ENCODE measurements around the gene OIP5.
"Not testable (repeated sequence)": the region's sequence is repeated elsewhere in the genome, so short reads cannot be mapped to it uniquely, and the experiment has no call there.

OIP5 gene

DNA sequence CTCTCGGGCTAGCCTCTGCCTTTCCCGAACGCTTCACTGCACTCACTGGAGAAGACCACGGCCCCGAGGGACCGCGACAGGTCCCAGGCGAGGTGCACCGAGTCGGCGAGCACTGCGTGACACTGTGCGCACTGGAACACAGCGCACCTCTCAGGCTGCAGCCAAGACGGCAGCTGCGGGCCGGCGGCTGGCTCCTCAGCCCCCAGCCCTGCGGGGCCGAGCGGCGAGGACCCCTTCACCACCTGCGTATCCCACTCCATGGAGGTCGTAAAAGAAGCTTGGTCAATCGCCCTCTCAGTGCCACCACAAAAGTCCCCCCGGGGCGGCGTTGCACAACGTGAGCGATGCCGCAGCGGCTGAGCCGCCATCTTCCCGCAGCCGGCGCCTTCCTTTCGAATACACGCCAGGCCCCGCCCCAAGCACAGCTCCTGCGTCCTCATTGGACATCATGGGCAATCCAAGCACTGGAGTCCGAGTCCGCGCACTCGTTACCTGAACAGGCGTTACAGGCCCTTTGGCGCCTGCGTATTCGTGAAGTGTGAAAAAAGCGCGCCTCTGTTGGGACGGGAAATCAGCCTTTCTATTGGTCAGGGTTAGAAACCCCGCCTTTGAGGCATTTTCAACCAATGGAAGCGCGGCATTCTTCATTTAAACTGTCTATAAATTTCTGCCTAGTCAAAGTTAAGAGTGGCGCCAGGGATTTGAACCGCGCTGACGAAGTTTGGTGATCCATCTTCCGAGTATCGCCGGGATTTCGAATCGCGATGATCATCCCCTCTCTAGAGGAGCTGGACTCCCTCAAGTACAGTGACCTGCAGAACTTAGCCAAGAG lies at the start of gene OIP5, which contains the start of gene NUSAP1:
Gene OIP5, minus strand, starts transcription at position 398 of the 832 bp plus-strand sequence. Its CDS starts 30 bp downstream, at position 368.
Gene NUSAP1, plus strand, starts transcription at position 688 of the 832 bp plus-strand sequence. Its CDS starts 77 bp downstream, at position 765.
- DNase-seq = peak; percentile 99

DNA sequence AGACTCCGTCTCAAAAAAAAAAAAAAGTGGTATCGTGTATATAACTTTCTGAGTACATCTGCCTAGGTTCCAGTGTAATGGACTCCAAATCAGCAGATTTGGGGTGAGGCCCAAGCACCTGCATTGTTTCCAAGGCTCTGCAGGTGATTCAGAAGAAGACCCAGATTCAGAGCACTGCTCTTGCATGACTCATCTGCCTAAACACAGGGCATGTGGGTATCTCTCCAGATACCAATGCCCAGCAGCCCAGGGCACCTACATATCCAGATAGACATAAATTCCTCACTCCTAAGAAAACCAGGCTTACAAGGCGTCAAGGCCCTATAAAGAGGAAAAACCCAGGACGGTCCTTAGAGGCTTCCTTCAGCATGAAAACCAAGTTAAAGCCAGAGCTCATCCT lies 45.6 kb upstream of the OIP5 start:
- no peak for DNase-seq

DNA sequence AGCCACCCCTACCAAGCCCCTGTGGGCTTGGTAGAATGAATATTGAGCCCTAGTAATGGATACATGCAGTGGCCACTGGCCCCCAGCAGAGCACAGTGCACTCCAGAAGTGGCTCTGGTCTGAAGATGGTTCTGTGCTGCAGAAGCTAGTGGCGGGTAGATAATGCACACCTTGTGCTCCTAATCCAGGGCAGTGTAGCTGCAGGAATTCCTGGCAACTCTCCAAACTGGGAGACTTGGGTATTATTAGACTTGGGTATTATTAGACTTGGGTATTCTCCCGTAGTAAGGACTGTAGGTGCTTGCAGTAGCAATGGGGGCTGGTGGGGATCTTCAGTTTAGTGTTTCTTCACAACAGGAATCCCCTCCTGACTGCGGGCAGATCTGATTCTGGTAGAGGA lies 35.0 kb upstream of the OIP5 start:
- no peak for DNase-seq

DNA sequence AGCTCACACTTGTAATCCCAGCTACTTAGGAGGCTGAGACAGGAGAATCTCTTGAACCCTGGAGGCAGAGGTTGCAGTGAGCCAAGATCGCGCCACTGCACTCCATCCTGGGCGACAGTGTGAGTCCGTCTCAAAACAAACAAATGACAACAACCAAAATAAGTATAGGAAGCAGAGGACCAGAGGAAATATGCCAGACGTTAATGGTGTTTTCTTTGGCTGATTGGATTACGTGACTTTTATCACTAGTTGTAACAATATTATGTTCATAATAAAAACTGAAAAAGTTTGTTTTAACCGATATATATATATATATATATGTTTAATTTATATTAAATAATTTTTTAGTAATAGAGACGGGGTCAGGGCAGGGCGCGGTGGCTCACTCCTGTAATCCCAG lies 22.0 kb upstream of the OIP5 start:
- no peak for DNase-seq

DNA sequence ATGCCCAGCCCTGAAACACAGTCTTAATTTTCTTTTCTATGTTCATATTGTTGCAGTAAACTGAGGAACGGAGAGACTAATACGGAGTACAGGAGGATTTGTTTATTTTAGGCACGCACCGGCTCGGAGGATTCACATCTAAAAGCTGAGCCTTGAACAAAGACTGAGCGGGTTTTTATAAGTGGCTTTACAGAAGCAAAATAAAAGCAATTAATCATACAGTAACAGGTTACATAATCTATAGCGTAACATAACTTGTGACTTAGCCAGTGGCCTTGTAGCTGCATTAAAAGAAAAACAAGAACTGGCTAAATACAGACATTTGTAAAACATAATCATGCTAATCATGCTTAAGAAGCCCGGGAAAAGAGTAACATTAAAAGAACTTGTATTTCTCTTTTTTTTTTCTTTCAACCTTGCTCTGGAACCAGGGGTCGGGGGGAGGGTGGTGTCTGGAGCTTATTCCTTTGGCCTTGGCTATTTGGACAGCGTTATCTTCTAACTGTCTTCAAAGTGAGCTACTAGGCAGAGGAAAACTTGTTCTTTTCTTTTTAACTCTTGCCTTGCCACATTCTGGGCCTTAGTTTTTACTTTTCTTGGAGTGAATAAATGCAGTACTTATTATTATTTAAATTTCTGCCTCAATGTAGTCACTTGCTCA lies 17.8 kb upstream of the OIP5 start:
- DNase-seq = no peak

DNA sequence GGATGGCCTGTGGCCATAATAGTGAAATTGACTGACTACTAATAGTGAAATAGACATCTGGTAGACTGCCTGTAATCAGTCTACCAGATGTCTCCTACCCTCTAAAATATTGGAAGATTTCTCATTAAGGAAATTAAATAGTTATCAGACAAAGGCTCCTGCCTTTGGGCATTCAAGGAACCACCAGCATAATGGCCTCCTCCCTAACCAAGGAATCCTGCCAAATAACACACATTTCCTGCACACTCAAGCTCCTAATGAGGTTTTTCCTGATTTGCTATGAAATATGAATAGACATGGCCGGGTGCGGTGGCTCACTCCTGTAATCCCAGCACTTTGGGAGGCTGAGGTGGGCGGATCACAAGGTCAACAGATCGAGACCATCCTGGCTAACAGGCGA lies 14.8 kb upstream of the OIP5 start:
- no peak for DNase-seq

DNA sequence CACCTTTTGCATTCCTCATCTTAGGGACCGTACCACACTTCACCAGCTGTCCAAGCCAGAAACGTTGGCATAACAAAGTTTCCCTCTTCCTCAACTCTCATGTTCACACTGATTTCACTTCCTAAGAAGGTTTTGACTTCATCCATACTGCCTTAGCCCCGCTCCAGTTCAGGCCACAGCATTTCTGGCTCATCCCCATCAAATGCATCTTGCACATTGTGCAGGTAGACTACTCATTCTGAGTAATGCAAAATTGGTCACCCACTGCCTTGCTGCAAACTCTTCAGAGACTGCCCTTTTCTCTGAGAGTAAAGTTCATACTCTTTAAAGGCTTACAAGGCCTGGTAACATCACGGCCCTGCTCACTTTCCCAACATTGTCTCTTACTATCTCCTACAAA lies 9.1 kb upstream of the OIP5 start:
- no peak for DNase-seq

DNA sequence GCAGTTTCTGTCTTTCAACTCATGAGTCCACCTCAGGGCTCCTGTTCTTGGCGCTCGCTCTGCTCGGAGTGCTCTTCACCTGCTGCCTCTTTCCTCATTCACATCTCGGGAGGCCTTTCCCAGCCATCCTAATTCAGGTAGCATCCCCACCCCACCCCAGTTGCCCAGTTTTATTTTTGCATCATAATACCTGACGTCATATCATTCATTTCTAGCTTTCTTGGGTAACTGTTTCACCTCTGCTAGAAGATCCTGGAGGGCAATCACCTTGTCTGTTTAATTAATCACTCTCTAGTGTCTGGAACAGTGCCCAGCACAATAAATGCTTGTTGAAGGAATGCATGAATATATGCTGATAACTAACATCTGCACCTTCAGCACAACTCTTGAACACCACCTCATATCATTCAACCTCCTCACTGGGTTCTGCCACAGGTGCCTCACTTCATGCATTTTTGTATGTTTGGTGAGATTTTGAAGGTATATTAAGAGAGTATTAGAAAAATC lies 7.9 kb upstream of the OIP5 start:
- DNase-seq = no peak

DNA sequence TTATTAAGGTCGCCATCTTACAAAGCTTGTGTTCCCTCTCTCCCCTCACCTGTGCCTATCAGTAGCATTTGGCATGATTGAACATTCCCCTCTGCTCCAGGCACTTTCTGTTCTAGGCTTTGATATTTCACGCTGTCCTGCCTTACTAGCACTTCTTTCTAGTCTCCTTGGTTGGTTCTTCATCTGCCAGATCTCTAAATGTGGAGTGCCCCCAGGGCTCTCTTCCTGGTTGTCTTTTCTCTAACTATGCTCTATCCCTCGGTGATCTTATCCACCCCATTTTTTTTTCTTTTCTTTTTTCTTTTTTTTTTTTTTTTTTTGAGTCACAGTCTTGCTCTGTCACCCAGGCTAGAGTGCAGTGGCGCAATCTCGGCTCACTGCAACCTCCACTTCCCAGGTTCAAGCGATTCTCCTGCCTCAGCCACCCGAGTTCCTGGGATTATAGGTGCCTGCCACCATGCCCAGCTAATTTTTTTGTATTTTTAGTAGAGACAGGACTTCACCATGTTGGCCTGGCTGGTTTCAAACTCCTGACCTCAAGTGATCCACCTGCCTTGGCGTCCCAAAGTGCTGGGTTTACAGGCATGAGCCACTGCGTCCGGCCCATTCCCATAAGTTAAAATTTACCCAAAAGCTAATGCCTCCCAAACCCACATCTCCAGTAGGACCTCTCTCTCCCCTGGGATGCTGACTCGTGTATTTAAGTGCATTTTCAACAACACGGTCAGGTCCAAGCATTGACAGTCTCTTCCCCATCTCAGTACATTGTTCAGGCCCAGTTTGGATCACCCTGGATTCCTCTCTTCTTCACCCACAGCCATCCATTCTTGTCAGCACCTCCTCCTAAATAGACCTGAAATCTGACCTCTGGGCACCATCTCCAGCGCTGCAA lies 5.5 kb upstream of the OIP5 start:
- DNase-seq = no peak

DNA sequence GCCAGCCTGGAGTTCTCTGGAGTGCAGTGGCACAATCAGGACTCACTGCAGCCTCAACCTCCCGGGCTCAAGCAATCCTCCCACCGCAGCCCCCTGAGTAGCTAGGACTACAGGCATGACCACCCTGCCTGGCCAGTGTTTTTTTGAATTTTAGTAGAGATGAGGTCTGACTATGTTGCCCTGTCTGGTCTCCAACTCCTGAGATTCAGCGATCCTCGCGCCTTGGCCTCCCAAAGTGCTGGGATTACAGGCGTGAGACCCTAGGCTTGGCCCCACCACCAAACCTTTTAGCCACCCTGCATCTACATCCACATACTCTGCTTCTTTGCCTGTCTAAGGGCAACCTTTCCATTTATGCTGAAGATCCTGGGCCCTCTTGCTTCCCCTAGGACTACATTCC lies 4.7 kb upstream of the OIP5 start:
- no peak for DNase-seq

DNA sequence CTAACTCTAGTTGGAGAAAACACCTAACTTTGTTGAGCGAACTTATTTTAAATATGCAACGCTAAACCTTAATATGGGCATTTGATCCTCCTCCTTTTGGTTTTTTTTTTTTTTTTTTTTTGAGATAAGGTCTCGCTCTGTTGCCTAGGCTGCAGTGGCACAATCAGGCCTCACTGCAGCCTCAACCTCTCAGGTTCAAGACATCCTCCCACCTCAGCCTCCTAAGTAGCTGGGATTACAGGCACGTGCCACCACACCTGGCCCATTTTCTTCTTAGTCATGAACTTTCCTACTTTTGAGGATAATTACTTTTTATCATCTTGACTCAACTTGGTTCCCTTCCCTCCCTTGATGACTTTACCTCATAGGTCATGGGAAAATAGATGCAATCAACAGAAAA lies 4.2 kb upstream of the OIP5 start:
- peak; percentile 2 for DNase-seq

DNA sequence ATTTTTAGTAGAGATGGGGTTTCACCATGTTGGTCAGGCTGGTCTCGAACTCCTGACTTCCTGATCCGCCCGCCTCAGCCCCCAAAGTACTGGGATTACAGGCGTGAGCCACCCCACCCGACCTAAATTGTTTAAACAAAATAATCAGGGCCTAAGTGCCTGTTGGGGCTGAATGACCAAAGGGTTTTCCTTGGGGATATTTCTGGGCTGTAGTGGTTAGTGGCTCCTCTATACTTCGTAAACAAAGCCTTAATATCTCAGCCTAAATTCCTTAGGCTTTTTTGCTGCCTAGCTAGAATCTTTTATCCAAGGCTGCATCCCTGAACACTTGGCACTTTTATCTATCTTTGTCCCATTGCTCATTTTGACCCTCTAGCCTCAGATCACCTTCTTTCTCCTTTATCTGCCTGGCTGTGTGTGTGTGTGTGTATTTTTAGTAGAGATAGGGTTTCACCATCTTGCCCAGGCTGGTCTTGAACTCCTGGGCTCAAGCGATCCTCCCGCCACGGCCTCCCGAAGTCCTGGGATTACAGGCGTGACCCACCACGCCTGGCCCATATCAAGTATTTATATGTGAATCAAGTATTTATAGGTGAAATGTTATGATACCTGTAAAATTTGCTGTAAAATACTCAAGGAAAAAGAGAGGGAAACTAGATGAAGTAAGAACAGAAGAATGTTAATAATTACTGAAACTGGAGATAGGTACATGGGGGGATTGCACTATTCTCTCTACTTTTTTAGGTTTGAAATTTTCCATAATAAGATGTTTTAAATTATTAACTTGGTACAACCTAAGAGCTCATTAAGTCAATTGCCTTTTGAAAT lies 2.1 kb upstream of the OIP5 start:
- DNase-seq = no peak

DNA sequence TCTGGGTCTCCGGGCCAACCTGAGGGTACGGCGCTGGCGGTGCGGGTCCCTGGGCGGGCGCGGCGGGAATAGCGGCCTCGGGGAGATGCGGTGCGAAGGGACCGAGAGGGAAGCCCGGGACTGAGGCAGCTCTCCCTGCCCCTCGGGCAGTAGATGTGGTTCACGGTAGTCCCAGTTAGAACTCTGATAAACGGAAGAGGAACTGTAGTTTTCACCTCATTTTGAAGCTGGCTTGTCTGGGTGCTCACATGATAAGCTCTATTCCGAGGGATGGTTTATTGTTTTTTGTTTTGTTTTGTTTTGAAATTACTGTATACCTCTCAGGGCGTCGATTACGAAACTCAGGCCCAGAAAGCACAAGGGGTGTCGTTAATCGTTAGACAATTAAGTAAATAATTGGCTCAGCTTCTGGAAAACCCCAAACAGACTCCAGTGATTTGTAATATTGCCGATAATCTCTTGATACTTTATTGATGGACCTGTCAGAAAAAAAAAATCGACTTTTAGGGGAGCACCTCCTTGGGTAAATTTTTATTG lies 703 bp upstream of the OIP5 start:
- DNase-seq = peak; percentile 41

DNA sequence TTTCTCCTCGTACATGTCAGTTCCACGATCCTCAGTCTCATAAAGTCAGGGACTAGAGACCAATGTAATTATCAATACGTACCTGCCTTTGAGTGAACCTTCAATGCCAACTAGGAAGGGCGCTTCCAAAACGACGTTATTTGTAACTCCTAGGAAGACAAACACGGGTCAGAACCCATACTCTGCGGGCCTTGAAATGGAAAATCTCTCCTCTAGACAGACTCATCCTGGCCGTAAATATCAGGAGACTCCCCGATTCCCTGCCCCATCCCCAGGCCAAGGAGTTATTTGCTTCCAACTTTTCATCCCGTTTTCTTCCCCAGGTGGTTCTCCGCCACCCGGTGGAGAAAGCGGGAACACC lies 578 bp downstream of the OIP5 start:
- no peak for DNase-seq

DNA sequence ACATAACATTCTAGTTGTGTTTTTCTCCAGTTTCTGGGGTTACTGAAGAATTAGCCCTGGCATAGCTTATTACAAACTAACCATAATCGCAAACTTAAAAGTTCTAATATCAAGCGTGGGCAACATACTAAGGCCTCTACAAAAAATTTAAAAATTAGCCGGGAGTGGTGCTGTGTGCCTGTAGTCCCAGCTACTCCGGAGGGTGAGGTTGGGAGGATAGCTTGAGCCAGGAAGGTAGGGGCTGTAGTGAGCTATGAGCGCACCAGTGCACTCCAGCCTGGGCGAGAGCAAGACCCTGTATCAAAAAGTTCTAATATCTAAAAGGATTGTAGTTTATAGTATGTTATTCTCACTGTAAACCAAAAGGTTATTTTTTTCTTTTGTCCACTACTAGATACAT lies 1.1 kb downstream of the OIP5 start:
- no peak for DNase-seq

DNA sequence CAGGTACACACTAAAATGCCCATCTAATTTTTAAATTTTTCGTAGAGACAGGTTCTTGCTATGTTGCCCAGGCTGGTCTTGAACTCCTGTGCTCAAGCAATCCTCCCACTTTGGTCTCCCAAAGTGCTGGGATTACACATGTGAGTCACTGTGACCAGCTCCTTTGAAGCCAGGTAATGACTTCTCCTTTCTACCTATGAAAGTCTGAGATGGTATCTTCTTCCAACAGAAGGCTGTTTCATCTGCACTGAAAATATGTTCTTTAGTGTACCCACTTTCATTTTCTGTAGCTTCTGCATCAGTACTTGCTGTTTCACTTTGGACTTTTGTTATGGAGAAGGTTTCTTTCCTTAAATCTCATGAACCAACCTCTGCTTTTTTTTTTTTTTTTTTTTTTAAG lies 8.8 kb downstream of the OIP5 start:
- no peak for DNase-seq

DNA sequence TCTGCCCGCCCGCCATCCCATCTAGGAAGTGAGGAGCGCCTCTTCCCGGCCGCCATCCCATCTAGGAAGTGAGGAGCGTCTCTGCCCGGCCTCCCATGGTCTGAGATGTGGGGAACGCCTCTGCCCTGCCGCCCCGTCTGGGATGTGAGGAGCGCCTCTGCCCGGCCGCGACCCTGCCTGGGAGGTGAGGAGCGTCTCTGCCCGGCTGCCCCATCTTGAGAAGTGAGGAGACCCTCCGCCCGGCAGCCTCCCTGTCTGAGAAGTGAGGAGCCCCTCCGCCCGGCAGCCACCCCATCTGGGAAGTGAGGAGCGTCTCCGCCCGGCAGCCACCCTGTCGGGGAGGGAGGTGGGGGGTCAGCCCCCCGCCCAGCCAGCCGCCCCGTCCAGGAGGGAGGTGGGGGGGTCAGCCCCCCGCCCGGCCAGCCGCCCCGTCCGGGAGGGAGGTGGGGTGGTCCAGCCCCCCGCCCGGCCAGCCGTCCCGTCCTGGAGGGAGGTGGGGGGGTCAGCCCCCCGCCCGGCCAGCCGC lies 11.5 kb downstream of the OIP5 start:
- DNase-seq = not testable (repeated sequence)

DNA sequence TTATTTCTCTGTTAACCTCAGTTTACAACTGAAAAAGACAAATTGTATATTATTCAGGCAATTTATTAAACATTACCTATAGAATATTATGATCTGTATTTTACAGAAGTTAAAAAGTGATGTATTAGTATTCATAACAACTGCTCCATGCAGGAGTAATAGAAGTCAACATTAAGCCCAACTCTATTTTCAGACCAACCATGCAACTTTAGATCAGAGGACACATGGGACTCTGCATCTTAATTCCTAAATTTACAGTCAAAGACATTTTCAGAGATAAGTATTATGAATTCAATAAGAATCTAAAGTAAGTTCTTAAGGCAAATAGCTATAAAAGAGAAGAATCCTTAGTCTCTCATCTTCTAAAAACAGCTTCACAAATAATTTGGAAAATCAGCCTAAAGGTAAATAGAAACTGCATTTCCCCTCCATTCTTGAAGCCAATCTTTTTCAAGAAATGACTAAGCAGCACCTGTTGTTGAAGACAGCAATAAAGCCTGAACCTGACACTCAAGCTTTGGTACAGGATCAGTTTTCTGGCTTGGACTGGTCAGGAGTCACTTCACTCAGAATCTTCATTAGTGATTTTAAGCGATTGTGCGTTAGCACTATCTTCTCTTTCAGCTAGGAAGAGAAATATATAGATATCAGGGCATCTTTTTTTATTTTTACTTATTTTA lies 23.0 kb downstream of the OIP5 start:
- DNase-seq = no peak

DNA sequence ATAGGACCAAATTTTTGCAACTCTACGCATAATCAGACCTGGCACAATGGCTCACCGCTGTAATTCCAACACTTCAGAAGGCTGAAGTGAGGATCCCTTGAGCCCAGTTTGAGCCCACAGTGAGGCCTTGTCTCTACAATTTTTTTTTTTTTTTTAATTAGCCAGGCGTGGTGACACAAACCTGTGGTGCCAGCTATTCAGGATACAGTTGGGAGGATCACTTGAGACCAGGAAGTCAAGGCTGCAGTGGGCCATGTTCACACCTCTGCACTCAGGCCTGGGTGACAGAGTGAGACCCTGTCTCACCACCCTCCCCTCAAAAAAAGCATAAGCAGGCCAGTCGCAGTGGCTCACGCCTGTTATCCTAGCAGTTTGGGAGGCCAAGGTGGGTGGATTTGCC lies 24.7 kb downstream of the OIP5 start:
- DNase-seq = no peak

DNA sequence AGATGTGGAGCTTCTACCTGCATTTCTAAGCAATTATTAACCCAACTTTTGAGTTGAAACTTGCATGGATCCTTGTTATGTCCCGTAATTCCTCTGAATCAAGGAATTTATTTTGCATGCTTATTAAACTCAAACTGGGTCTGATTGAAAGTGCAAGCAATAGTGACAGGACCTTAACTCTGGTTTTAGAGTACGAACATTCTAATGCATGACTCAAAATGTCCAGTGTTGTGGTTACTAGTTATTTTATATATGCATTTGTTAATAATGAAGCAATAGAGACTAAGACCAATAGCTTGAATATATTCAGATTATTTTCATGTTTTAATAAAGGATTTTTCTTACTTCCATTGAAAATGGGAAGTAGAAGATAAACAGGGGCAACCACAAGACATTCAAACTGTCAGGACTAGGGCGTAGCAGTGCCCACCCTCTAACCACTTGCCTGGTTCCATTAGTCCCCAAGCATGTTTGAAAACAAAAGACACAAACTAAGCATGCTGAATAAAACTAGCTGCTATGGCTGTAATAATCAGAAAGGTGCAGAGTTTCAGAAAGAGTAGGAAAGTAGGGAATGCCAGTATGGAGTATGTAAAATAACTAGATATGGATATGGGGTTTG lies 28.1 kb downstream of the OIP5 start:
- DNase-seq = no peak

DNA sequence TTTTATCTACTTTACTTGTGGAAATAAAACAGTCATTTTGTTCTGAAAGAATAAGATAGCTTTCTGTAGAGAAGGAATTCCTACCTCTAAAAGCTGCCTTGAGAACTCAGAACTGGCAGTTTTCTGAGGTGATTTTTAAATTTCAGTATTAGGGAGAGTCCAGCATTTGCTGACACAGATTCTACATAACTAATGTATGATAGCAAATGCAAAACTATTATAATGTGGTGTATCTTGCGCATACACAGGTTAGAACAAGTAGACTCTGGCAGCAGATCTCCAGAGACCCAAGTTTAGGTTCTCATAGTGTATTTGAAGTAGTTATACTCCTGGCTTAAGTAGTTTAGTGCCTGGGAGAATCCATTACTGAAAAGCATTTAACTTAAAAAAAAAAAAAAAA lies 30.8 kb downstream of the OIP5 start:
- DNase-seq = no peak
